Gastrocnemius medialis (tissue), 4 donors: ENCODE results near the gene SYNJ1. TPM values are rescaled to one million over a fixed set of nuclear protein-coding genes. Genes with fewer than 3 reads are reported as not detected.
"Not testable (repeated sequence)": the region's sequence is repeated elsewhere in the genome, so short reads cannot be mapped to it uniquely, and the experiment has no call there.

Experiments
- ATAC-seq, 2 donors: fragments of 150-250 bp; one replicate each; pipeline ENCODE4 v1.9.1; 2016
- DNase-seq, 2 donors: peaks; one replicate each; pipeline ENCODE4 v3.0.0-alpha.2; 2019
- H3K27ac ChIP-seq, 4 donors: fragments of 200-600 bp; sonication (generic); 1 replicate in 1 of 4; 2 replicates in 3 of 4; pipeline ENCODE4 v1.5.1; 2016 to 2018; ENCODE audit warnings: mild to moderate bottlenecking in 2 of 4, moderate library complexity in 1 of 4
- H3K27me3 ChIP-seq, 3 donors: fragments of 200-600 bp; sonication (generic) in 2 of 3; 1 replicate in 1 of 3; 2 replicates in 2 of 3; pipeline versions ENCODE4 v1.5.1 to v1.6.0; 2016 to 2019; ENCODE audit warnings: mild to moderate bottlenecking in 1 of 3, moderate library complexity in 1 of 3
- H3K36me3 ChIP-seq, 2 donors: fragments of 200-600 bp; sonication (generic) in 1 of 2; one replicate each; pipeline ENCODE4 v1.5.1; 2017 to 2018
- H3K4me1 ChIP-seq, 2 donors: fragments of 200-600 bp; sonication (generic) in 1 of 2; one replicate each; pipeline ENCODE4 v1.5.1; 2016 to 2017; ENCODE audit warnings: mild to moderate bottlenecking in 2 of 2
- H3K4me3 ChIP-seq, 4 donors: fragments of 200-600 bp; sonication (generic) in 3 of 4; 1 replicate in 1 of 4; 2 replicates in 3 of 4; pipeline ENCODE4 v1.5.1; 2016 to 2019; ENCODE audit warnings: mild to moderate bottlenecking in 2 of 4
- H3K9me3 ChIP-seq, 3 donors: fragments of 200-600 bp; sonication (generic) in 2 of 3; 1 replicate in 1 of 3; 2 replicates in 2 of 3; pipeline ENCODE4 v1.5.1; 2016 to 2019
- CTCF ChIP-seq, 5 experiments: fragments of 450-650 bp in 3 of 5; fragments of 200-600 bp in 2 of 5; sonication (generic) in 2 of 5; IDR thresholded peaks in 4 of 5; conservative IDR thresholded peaks in 1 of 5; 1 replicate in 4 of 5; 2 replicates in 1 of 5; pipeline ENCODE4 v1.5.1; 2016 to 2019; ENCODE audit warnings: antibody characterized with exemption in 5 of 5, mild to moderate bottlenecking in 3 of 5, moderate library complexity in 3 of 5
- POLR2A ChIP-seq, 2 donors: fragments of 450-650 bp; IDR thresholded peaks; one replicate each; pipeline ENCODE4 v1.6.1; 2017; ENCODE audit warnings: antibody characterized with exemption in 2 of 2, mild to moderate bottlenecking in 2 of 2, moderate library complexity in 2 of 2
- in situ Hi-C, 4 donors: fragments of 200-750 bp; cut with MboI; loops; one replicate each; pipeline versions ENCODE4 v1.15.0 to v1.8.0; 2017; ENCODE audit warnings: low sequenced_read_pairs in 4 of 4
- intact Hi-C: fragments of 100-400 bp; cut with DNase I; formaldehyde crosslinking; loops from one replicate; pipeline ENCODE4 v1.15.1; 2023; ENCODE audit warnings: low total_unique reads
- total RNA-seq, 4 donors: library from RNA; depleted of rRNA; stranded (reverse); fragments of >200 nt; gene quantifications; one replicate each; pipeline versions ENCODE4 v1.1.0 to v1.2.3, GENCODE V29; 2016

The SYNJ1 gene
- total RNA-seq, 4 donors from 2014 or later = 10.0 to 34.8 (median 10.8) TPM

DNA sequence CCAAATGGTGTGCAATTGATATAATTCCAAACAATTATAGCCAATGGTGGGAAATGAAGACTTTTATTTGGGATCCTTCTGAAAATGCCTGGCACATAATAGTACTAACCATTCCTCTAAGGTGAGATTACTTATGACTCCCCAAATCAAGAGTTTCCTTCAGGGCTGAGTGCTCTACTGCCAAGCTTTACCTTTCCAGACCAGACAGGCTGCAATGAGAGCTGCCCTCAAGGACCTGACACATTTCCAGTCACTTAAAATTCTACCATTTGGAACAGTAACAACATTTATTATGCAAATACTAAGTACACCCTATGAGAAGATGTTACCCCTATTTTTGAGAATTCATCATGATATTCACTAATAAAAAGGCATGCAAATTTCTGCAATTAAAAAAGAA is 22.6 kb upstream of the SYNJ1 start:
- intact Hi-C loops (no loop called here), in situ Hi-C loops (loop anchor here in 1 of 4 donors (25.0 kb wide), 1 partner anchor 787 kb away; the partner anchor contains the start of genes GART and SON)
- DNase-seq = no peak
- Histone ChIP-seq H3K27ac (no peak overlapping the region), H3K4me3 (no peak overlapping the region), H3K36me3 (peaks cover 0 to 90% of the 10 kb centered on the region in 2 donors), H3K27me3 (no peaks in the 10 kb centered on the region), H3K4me1 (no peaks in the 10 kb centered on the region), H3K9me3 (no peaks in the 10 kb centered on the region)
- no peak for ATAC-seq
- TF ChIP-seq CTCF (IDR thresholded peaks at IDR 0.05 in 4 of 5, conservative IDR thresholded peaks at IDR 0.05 in 1 of 5) = no peak
- TF ChIP-seq POLR2A (IDR thresholded peaks at IDR 0.05) = no peak

GRCh38 chr21:32749662-32750061 is 21.8 kb upstream of the SYNJ1 start:
- no peak for ATAC-seq

GRCh38 chr21:32748529-32748928 is 20.7 kb upstream of the SYNJ1 start:
- ATAC-seq (no peak), DNase-seq (no peak)
- no peak overlapping the region for H3K27ac ChIP-seq
- TF ChIP-seq CTCF (IDR thresholded peaks at IDR 0.05 in 4 of 5, conservative IDR thresholded peaks at IDR 0.05 in 1 of 5) (no peak), POLR2A (IDR thresholded peaks at IDR 0.05) (no peak)
- intact Hi-C loops = no loop called here
- H3K4me1 ChIP-seq = no peaks in the 10 kb centered on the region
- in situ Hi-C loops = loop anchor here in 2 of 4 donors (25.0 kb wide), 1 partner anchor 361 kb away; the partner anchor contains the start of gene URB1 (in 2 of the 2)
- no peak overlapping the region for H3K4me3 ChIP-seq
- H3K27me3 ChIP-seq = no peaks in the 10 kb centered on the region
- peaks cover under 1 to 92% of the 10 kb centered on the region in 2 donors for H3K36me3 ChIP-seq
- H3K9me3 ChIP-seq = no peaks in the 10 kb centered on the region

More at GRCh38 chr21:32749662-32750061, 21.8 kb upstream of the SYNJ1 start:
- Histone ChIP-seq H3K4me1 (no peaks in the 10 kb centered on the region), H3K36me3 (peaks cover 0 to 91% of the 10 kb centered on the region in 2 donors), H3K9me3 (no peaks in the 10 kb centered on the region), H3K4me3 (no peak overlapping the region), H3K27ac (no peak overlapping the region), H3K27me3 (no peaks in the 10 kb centered on the region)
- in situ Hi-C loops = loop anchor here in 2 of 4 donors (25.0 kb wide), 2 partner anchors 362 to 788 kb away; partner anchors contain the start of genes URB1 (in 2 of the 2), GART (in 1 of the 2) and SON (in 1 of the 2)
- intact Hi-C loops = no loop called here
- no peak for DNase-seq
- TF ChIP-seq CTCF (IDR thresholded peaks at IDR 0.05 in 4 of 5, conservative IDR thresholded peaks at IDR 0.05 in 1 of 5) (no peak), POLR2A (IDR thresholded peaks at IDR 0.05) (no peak)

- intact Hi-C loops = no loop called here
- H3K4me3 ChIP-seq = no peak overlapping the region
- no peaks in the 10 kb centered on the region for H3K27me3 ChIP-seq
- H3K4me1 ChIP-seq = no peaks in the 10 kb centered on the region
- TF ChIP-seq CTCF (IDR thresholded peaks at IDR 0.05 in 4 of 5, conservative IDR thresholded peaks at IDR 0.05 in 1 of 5) (no peak), POLR2A (IDR thresholded peaks at IDR 0.05) (no peak)
- no peaks in the 10 kb centered on the region for H3K9me3 ChIP-seq
- no peak for DNase-seq
- H3K27ac ChIP-seq = no peak overlapping the region
- ATAC-seq = no peak
- H3K36me3 ChIP-seq = peaks cover 8 to 100% of the 10 kb centered on the region in 2 donors
- in situ Hi-C loops = loop anchor here in 2 of 4 donors (25.0 kb wide), 1 partner anchor 360 kb away; the partner anchor contains the start of gene URB1 (in 2 of the 2)
Measured at GRCh38 chr21:32747396-32747795, 19.6 kb upstream of the SYNJ1 start.

DNA sequence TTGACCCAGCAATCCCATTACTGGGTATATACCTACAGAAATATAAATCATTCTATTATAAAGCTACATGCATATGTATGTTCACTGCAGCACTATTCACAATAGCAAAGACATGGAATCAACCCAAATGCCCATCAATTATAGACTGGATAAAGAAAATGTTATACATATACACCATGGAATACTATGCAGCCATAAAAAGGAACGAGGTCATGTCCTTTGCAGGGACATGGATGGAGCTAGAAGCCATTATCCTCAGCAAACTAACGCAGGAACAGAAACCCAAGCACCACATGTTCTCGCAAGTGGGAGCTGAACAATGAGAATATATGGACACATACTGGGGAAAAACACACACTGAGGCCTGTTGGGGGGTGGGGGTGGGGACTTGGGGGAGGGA is 18.9 kb upstream of the SYNJ1 start:
- H3K9me3 ChIP-seq, H3K27ac ChIP-seq, H3K4me1 ChIP-seq, intact Hi-C loops, H3K4me3 ChIP-seq, H3K27me3 ChIP-seq, ATAC-seq, DNase-seq: not testable (repeated sequence)
- in situ Hi-C loops = loop anchor here in 2 of 4 donors (25.0 kb wide), 1 partner anchor 359 kb away; the partner anchor contains the start of gene URB1 (in 2 of the 2)
- H3K36me3 ChIP-seq = peaks cover 8 to 100% of the 10 kb centered on the region in 2 donors
